ENCODE measurements around the gene PRDX3. TPM values are rescaled to one million over a fixed set of nuclear protein-coding genes. Genes with fewer than 3 reads are reported as not detected.

Gene PRDX3
- total and polyA plus RNA-seq, 12 donors, result 150 to 935 (median 425) TPM

DNA sequence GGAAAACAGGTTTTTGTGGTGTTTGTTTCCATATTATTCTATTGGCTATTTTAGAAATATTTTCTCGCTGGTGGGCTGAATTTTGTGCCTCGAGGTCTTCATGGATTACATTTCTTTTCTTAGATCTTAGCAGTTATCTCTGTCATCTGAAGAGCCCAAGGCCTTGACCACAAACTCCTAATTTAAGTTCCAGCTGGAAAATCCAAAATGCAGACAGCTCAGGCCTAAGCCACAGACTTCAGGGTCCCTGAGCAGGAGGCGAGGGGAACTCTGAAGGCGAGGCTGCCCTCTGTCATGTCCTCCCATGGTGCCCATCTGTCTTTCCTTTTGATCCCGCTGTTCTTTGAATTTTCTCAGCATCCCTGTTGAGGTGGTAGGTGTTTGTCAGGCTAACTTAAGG, 60.4 kb downstream of the PRDX3 start:
- no peak overlapping the region for H3K4me3 ChIP-seq
- no peaks in the 10 kb centered on the region for H3K27me3 ChIP-seq
- DNase-seq, result no peak
- peaks cover 0 to 39% of the 10 kb centered on the region in 2 donors for H3K36me3 ChIP-seq (replicated peaks in 1 of 2)
- peaks cover 9 to 11% of the 10 kb centered on the region in 2 donors for H3K4me1 ChIP-seq (replicated peaks in 1 of 2)
- no peak for TF ChIP-seq POLR2A (IDR thresholded peaks at IDR 0.05)
- TF ChIP-seq, protein P1, sequence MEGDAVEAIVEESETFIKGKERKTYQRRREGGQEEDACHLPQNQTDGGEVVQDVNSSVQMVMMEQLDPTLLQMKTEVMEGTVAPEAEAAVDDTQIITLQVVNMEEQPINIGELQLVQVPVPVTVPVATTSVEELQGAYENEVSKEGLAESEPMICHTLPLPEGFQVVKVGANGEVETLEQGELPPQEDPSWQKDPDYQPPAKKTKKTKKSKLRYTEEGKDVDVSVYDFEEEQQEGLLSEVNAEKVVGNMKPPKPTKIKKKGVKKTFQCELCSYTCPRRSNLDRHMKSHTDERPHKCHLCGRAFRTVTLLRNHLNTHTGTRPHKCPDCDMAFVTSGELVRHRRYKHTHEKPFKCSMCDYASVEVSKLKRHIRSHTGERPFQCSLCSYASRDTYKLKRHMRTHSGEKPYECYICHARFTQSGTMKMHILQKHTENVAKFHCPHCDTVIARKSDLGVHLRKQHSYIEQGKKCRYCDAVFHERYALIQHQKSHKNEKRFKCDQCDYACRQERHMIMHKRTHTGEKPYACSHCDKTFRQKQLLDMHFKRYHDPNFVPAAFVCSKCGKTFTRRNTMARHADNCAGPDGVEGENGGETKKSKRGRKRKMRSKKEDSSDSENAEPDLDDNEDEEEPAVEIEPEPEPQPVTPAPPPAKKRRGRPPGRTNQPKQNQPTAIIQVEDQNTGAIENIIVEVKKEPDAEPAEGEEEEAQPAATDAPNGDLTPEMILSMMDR (IDR thresholded peaks at IDR 0.05), result no peak
- intact Hi-C loops (cut with DNase I), result no loop called here
- WGBS, 4 donors, result 86 to 91% (median 89%) methylated on average over 5 of the region's 5 CpGs
- H3K9me3 ChIP-seq (replicated peaks in 1 of 3), result no peaks in the 10 kb centered on the region
- H3K27ac ChIP-seq, result no peak overlapping the region

Small RNAs within 50 kb of the gene (small RNA-seq; reads per million reads assigned to genes)
- 0 reads per million in 2 donors for gene RN7SL749P

Other genes starting within 250 kb of the PRDX3 start
- 10 to 100 TPM in 5 of 9 donors, 1 to 10 TPM in 4; 4.6 to 38.9 (median 11.3) TPM for gene NANOS1, start 149.1 kb downstream of the PRDX3 start, total RNA-seq
- gene NANOS1, start 149.1 kb downstream of the PRDX3 start, polyA plus RNA-seq, result 10 to 100 TPM in 1 of 3 donors, 1 to 10 TPM in 2; 2.8 to 31.7 (median 5.1) TPM
- gene EIF3A, start 98.0 kb downstream of the PRDX3 start, total RNA-seq, result 100 to 1,000 TPM in 1 of 9 donors, 10 to 100 TPM in 8; 65.2 to 117 (median 95.5) TPM
- gene EIF3A, start 98.0 kb downstream of the PRDX3 start, polyA plus RNA-seq, result 100 to 1,000 TPM in 1 of 3 donors, 10 to 100 TPM in 2; 26.0 to 197 (median 51.4) TPM
- 10 to 100 TPM; 23.4 to 65.3 (median 47.6) TPM for gene DENND10, start 74.7 kb downstream of the PRDX3 start, total RNA-seq
- 10 to 100 TPM; 10.3 to 34.5 (median 20.7) TPM for gene DENND10, start 74.7 kb downstream of the PRDX3 start, polyA plus RNA-seq
- gene SFXN4, start 13.1 kb downstream of the PRDX3 start, total RNA-seq, result 10 to 100 TPM; 31.0 to 81.2 (median 47.0) TPM
- 100 to 1,000 TPM in 2 of 3 donors, 10 to 100 TPM in 1; 53.6 to 135 (median 102) TPM for gene SFXN4, start 13.1 kb downstream of the PRDX3 start, polyA plus RNA-seq
- 10 to 100 TPM; 13.8 to 96.4 (median 22.5) TPM for gene GRK5, start 28.8 kb upstream of the PRDX3 start, total RNA-seq
- gene GRK5, start 28.8 kb upstream of the PRDX3 start, polyA plus RNA-seq, result 10 to 100 TPM in 1 of 3 donors, 1 to 10 TPM in 2; 9.3 to 68.4 (median 9.8) TPM

All from adrenal gland (tissue), 12 donors.